ENCODE measurements around the gene TENT5C.

Gene TENT5C

DNA sequence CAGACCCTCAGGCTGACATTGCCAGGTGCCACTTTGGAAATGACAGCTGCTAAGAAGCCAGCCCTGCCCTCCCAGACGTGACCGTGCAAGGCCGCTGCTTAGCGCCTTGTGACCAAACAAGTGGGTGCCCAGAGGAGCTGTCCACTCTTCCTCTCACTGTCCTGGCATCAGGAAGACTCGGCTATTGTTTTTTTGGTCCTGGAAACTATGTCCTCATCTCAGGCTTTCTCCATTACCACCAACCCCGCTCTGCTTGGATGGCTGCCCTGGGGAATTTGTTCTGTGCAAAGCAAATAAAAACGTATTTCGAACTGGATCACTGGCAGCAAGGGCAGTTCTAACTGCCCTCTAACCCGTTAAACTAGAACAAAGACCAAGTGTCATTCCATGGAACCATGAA lies 13.7 kb upstream of the TENT5C start:
- no peak for DNase-seq (ENCODE audit: low read depth)

DNA sequence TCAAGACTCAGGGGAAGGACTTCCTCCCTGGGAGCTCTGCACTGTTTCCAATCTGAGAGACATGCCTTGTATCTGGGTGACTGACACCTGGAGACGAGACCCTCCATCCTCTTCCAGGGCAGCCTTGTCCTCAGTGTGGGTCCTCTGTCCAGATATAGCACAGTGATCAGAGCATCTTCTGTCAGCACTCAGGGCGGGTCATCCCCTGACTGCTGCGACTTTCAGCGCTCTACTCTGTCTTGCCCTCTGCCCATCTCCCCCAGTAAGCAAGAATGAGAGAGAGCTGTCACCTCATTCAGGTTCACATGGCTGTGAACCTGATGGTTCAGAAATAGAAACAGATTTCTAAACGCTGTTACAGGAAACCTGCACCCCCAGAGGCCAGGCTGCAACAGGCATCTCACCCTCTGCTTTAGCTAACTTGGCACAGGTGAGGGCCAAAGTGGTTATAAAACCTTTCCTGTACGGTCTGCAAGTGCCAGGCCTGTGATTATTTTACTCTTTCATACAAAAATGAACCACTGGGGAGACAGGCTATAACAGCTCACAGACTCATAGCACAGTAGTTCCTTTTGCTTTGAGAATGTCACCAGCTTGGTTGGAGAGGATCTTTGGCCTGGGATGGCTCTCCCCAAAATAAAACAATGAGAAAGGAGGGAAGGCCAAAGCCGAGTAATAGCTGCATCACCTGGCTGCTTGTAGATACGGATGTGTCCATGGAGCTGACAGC lies 11.4 kb upstream of the TENT5C start:
- no peak for DNase-seq (ENCODE audit: low read depth)

GRCh38 chr1:117596023-117596720 lies 9.7 kb upstream of the TENT5C start:
- no peak for DNase-seq (ENCODE audit: low read depth)

DNA sequence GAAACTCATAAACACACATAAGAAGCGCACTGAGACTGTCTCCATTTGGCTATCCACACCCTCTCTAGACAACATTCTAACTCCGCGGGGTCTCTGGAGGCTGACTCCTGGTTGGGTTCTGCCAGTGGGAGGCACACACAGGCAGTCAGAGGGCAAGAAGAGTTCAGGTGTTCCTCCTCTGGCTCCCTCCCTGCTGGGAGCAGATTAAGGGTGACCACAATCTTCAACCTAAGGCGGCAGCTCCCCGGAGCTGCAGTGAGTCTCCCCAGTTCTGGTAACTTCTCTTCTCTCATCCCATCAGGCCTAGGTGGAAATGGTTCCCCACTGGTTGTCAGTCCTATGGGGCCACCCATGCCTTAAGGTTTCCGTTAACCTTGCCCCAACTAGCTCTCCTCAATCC lies 7.4 kb upstream of the TENT5C start:
- DNase-seq (ENCODE audit: low read depth): no peak

GRCh38 chr1:117599286-117600221 lies 6.3 kb upstream of the TENT5C start:
- DNase-seq (ENCODE audit: low read depth): no peak

GRCh38 chr1:117600325-117600943 lies 5.4 kb upstream of the TENT5C start:
- no peak for DNase-seq (ENCODE audit: low read depth)

- DNase-seq (ENCODE audit: low read depth): no peak
Observed at GRCh38 chr1:117600966-117601365, 4.9 kb upstream of the TENT5C start.

GRCh38 chr1:117602862-117603261 lies 3.0 kb upstream of the TENT5C start:
- no peak for DNase-seq (ENCODE audit: low read depth)

- DNase-seq (ENCODE audit: low read depth): no peak
Observed at GRCh38 chr1:117605164-117605773, 579 bp upstream of the TENT5C start.

- DNase-seq (ENCODE audit: low read depth): peak; percentile 50
Observed at GRCh38 chr1:117606649-117607430, 992 bp downstream of the TENT5C start.

DNA sequence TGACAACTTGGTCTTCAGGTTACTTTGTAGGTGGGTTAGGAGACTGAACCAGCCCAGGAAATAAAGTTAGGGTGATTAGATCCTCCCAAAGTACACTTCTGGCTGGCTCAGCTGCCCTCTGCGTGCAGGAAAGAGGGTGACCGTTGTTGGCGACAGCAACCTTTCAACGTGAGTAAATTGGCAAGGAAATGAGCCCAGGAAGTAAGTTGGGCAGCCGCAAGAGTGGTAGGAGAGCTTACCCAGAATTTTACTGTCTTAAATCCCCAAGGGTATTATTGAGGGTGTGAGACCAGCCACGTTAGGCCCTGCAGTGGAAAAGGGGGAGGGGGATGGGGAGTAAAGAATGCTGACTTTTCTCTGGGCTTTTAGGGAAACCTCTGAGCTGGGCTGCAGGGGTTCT lies 1.6 kb downstream of the TENT5C start:
- peak; percentile 36 for DNase-seq (ENCODE audit: low read depth)

- no peak for DNase-seq (ENCODE audit: low read depth)
Observed at GRCh38 chr1:117608115-117608615, 2.3 kb downstream of the TENT5C start.

DNA sequence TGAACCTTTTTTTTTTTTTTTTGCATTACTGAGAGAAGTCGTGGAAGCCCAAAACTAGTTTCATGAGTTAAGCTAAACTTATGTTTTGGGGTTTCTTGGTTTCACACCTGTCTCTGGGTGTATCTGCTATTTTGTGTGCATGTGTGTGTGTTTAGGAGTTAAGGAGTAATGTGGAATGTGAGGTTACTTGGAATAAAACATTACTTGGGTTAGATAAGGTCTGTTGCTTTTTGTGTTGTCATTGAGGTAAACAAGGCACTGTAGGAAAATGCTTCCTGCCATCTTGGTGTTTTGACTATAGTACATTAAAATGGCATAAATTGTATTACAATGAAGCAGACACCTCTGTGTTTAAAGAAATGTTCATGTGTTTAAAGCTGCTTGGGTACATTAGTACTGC lies 2.9 kb downstream of the TENT5C start:
- DNase-seq (ENCODE audit: low read depth): no peak

DNA sequence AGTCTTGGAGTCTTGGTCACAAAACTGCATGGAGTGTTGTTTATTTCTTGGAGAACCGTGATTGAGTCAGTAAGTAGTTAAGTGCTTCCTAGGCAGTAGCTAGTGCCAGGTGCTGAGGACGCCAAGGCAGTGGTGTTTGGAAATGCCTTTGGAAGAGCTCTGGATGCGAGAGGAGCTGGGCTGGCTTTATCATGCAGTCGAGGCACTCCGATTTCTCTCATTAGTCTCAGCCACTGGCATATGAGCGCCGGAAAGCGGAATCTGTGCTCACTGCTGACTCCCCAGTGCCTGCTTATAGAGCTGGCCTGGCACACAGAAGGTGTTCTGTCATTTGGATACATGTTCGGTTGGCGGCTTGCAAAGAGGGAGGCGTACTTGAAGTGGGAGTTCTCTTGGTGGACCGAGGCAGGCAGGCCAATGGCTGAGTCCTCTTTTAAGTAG lies 3.6 kb downstream of the TENT5C start:
- DNase-seq (ENCODE audit: low read depth): no peak

- no peak for DNase-seq (ENCODE audit: low read depth)
Observed at GRCh38 chr1:117610036-117610435, 4.2 kb downstream of the TENT5C start.

DNA sequence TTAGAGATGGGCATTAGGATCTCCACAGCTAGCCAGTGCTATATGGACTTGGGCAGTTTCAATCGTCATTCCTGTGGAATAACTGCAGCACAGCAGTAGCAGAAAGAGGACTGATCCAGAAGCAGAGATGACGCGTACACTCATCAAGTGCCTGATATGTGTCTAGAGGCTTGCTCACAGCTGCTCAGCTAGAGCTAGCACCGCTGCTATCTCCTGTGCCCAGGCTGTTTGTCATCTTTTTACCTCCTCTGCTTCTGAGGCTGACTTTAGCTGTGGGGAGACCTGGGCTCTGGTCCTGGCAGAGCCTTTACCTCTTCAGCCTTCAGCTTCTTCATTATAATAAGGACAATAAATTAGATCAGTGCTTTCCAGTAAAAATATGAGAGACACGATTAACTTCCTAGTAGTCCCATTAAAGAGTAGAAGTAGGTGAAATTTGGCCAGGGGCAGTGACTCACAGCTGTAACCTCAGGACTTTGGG lies 5.3 kb downstream of the TENT5C start:
- no peak for DNase-seq (ENCODE audit: low read depth)

DNA sequence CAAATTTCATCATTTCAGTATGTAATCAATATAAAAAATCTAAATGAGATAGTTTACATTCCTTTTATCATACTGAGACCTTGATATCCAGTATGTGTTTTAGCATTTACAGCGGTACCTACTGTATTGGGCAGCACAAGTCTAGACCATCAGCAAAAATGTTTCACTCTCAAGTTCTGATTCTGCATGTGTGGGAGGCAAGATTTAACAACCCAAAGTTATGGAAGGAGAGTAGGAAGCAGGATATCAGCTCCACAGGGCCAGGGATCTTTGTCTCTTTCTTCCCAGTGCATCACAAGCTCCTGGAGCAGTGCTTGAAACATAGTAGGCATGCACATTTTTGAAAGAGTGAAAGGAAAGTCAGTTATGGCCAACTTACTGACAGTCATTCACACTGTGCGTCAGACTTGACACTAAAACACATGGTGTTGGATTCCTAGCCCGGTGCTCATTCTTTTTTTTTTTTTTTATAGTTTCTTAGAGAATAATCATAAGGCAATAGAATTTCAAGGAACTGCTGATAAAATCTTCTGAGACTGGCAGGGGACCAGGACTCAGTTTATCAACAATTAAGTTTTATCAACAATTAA lies 6.1 kb downstream of the TENT5C start:
- DNase-seq (ENCODE audit: low read depth): no peak

DNA sequence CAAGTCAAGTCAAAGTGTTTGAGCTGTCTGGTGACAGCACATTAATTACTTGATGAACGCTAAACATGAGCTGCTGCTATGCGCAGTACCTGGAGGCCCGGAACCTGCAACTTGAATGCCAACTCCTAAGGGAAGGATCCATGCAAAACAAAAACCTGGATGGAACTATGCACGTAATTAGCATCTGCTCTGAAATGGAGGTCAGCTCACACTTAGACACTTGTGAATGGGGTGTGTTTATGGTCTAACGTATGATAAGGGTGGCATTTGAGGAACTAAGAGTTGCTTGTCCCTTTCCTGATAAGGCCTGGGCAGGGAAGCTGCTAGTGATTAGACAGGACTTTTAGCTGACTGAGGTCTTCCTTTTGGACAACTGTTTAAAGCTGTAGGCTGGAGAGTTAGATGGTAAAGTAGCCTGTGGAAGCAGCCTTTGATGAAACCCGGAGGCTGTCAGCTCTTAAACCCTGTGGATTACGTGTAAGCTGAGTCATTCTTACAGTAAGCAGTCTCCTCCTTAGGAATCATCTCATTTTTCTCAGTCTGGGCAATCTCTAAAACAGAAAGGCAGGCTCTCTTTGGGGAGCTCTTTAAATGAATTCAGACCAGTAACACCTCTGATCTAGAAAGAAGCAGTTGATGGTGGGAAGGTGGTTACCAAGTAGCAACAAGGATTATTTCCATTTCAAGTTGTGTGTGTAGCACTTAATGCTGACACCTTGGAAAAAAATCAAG lies 6.8 kb downstream of the TENT5C start:
- no peak for DNase-seq (ENCODE audit: low read depth)

DNA sequence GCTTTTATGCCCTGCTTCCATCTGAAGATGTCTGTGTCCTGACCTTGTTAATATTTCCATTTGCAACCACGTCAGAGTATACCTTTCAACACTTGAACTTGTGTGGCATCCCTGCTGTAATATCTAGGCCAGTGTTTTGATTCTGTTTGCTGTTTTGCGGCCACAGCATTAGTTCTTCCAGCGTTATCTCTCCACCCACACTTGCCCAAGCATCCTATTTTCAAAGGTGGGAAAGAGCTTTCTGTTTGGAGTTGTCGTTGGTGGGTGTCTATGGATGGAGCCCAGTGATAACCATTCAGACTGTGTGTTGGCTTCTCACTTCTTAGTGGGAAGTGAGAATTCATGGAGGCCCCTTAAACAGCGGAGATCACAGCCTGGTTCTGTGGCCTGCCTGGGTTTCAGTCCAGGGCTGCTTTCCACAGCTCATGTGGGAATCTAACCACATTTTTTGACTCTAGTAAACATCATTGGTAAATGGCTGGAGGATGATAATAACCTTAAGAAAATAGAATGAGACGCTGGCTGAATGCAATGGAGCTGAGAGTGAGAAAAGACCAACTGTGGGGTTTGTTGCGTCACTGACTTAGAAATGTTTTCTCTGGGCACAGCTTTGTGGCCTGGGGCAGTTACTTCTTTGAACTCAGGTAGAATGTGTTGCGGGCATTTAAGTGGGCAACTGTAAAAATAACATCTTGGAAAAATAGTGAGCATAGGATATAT lies 7.6 kb downstream of the TENT5C start:
- no peak for DNase-seq (ENCODE audit: low read depth)
